Stimulated activated CD4-positive, alpha-beta T cell treated with anti-CD3 and anti-CD28 coated beads, Interleukin-12 subunit alpha, Interleukin-12 subunit beta, amount 100 ng/mL, for 4 hours (primary cell): Measurements from ENCODE around the gene RPAP2.
"Not testable (repeated sequence)": the region's sequence is repeated elsewhere in the genome, so short reads cannot be mapped to it uniquely, and the experiment has no call there.

Source experiments
- DNase-seq: peaks from one replicate; pipeline ENCODE4 v3.0.0-alpha.2; 2020

The RPAP2 gene

DNA sequence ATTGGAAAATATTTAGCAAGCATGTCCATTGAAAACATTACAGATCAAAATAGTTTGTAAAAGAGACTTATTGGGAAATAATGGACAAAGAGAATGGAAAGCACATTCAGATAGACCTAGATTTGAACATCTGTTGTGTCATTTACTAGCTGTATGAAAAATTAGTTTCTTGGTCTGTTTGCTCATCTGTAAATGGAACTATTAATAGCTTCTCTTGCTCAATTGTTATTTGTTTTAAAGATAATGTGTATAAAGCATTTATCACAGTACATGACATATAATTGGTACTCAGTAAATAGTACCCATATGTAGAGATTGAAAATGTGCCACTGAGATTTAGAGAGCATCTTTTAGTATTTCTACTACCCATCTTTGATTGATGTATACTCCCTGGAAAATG is 25.9 kb downstream of the RPAP2 start:
- DNase-seq = no peak

DNA sequence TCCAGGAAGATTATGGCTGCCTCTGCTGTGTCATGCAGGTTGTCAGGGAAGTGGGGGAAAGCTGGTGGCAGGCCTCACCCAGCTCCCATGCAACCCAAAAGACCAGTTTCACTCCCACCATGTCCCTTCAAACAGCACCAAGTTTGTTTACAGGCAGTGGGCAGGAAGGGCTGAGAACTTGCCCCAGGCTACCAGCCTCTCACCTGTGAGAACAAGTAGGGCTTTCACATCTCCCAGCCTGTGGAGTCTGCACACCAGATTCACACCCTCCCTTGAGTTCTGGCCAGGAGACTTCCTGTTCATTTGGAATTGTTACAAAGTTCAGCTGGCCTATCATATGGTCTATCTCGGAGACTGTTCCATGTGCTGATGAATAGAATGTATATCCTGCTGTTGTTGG is 27.8 kb downstream of the RPAP2 start:
- no peak for DNase-seq

DNA sequence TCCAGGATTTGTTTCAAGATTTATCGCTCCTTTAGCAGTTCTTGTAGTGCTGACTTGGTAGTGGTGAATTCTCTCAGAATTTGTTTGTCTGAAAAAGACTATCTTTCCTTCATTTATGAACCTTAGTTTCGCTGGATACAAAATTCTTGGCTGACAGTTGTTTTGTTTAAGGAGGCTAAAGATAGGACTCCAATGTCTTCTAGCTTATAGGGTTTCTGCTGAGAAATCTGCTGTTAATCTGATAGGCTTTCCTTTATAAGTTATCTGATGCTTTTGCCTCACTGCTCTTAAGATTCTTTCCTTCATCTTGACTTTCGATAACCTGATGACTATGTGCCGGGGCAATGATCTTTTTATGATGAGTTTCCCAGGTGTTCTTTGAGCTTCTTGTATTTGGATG is 28.9 kb downstream of the RPAP2 start:
- no peak for DNase-seq

DNA sequence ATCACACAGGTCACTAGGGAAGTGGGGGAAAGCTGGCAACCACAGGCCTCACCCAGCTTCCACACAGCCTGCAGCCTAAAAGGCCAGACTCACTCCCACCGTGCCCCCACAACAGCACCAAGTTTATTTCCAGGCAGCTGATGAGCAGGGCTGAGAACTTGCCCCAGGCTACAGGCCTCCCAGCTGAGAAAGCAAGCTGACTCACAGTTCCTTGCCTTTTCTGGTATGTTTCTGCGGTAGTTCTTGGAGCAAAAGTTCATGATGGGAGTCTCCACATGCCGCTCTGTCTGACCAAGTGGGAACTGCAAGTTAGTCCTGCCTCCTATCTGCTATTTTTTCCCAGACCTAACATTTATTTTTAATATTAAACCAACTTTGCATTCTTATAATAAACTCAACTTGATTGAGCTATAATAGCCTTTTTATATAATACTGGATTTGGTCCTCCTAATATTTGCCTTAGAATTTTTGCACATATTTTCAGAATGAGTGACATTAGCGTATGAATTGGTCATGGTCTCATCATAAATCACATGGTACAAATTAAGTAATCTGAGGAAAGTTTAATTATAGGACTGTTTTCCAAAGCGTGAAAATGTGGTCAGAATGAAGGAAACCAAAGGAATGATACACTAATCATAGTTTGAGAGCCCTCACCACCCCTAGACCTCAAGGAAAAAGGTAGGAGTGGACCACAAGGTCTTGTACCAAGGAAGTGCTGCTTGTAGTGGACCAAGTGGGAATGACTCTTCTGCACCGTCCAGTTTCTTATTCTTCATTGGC is 30.7 kb downstream of the RPAP2 start:
- DNase-seq = no peak

DNA sequence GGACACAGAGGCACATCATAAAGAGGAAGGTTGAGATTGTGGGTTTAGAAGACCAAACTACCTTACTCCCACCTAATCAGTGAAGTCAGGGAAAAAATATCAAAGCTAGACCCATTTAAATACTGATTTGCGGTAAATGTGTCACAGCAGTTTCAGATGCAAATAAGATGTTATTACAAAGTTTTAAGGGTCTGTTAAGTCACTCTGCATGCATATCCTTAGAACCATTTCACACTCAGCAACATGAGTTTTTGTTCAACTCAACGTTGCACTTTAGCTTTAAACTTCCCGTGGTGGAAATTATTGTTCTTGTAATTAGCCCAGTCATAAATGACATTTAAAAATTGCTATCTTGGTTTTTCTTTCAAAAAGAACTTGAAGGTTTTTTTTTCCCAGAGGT is 34.8 kb downstream of the RPAP2 start:
- DNase-seq = no peak

DNA sequence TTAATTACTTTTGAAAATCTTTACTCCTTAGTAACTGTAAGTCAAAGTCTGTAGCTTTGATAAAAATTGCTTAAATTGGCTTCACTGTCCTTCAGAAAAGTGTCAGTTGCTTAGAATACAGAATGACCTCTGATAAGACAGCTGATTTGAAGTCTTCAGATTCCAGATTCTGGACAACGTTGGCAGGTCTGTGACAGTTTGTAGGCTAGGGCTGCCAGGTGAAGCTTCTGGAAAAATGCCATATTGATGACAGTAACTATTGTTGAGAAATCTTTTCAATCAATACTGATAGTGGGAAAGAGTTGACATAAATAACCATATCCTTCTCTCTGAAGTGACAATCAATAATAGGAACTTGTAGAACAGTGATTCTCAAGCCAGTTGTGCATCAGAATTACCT is 41.3 kb downstream of the RPAP2 start:
- no peak for DNase-seq

DNA sequence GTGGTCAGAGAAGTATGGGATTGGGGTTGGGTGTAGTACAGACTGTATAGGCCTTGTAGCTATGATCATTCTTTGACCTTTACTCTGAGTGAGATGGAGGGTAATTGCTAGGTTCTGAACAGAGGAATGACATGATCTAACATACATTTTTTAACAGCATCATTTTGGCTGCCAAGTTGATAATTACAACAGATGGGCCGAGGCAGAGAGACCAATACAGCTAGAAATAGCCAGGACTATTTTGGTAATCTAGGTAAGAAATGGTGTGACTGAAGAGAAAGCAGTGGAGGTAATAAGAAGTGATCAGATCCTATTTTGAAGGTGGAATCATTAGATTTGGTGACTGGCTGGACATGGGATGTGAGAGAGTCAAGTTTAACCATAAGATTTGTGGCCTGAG is 43.5 kb downstream of the RPAP2 start:
- no peak for DNase-seq

DNA sequence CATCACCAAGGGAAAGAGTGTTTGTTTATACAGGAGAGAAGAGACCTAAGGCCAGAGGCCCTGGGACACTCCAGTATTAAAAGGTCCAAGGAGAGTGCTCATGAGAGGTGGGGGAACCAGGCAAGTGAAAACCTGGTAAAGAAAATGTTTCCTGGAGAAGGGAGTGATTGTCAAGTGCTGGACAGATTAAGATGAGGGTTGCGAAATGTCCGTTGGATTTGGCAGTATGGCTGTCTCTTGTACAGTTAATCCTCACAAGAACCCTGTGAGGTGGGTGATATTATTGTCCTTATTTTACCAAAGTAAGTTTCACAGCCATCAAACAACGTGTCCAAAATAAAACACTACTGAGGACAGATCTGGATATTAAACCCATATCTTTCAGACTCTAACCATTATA is 44.2 kb downstream of the RPAP2 start:
- no peak for DNase-seq

DNA sequence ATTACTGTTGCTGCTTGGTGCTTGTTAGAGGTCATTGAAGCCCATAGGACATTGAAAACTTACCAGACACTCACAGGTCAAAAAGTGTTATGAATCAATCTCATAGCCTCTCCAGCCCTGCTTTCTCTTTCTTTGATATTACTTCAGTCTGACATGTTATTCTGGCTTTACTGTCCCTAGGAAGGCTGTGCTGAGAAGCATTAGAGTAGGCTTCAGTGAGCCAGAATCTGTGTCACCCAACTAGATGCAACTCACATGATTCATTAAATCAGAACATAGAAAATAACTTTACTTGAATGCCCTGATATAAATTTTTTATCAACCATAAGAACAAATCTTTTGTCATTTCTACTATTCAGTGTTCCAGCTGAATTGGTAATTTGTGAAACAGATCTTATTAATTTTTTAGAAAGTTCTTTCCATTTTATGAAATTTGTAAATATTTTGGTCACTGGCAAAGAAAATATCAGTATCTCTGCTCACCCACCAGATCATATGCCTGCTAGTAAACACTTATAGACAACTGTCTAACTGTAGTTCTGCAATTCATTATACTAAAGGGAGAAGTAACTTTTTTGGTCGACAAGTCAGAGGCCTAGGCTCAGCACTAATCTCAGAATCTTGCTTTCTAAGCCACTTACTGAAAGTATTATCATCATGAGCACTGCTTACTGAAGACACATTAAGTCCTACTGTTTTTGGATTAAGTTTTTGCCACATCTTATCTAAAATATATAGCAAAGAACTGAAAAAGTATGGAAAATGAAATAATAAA is 48.2 kb downstream of the RPAP2 start:
- DNase-seq = no peak

DNA sequence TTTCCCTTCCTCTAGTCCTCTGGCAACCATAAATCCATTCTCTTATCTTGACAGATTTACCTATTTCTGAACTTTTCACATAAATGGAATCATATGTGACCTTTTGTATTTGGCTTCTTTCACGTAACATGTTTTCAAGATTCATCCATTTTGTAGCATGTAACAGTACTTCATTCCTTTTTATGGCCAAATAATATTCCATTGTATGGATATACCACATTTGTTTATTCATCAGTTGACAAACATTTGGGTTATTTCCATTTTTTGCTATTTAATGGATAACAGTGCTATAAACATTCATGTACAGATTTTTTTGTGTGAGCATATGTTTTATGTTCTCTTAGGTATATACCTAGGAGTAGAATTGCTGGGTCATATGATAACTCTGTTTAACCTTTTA is 54.0 kb downstream of the RPAP2 start:
- no peak for DNase-seq

DNA sequence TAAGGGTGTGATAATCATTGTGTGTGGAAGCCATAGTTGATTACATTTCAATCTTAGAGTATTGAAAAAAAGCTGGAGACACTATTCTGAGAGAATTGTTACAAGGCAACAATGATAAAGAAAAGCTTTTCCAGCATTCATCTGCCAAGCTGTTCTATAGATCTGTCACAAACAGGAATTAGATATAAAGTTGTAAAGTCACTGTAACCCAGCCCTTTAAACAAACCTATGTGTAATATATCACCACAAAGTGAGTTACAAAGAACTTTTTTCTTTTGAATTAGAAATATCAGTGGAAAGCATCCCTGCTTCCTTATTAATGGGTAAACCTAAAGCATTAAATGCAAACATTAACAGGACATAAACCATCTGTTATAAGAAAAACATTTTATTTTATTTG is 55.4 kb downstream of the RPAP2 start:
- DNase-seq = no peak

DNA sequence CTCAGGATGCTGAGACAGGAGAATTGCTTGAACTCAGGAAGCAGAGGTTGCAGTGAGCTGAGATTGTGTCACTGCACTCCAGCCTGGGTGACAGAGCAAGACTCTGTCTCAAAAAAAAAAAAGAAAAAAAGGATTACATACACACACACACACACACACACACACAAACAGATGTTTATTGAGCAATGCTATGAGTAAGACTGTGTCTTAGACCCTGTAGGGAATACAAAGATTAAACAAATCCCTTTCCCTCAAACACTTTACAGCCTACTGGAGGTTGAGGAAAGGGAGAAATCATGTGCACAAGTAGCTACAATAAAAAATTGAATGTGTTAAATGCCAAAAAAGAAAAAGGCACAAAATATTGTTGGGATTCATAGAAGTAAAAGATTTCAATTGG is 58.1 kb downstream of the RPAP2 start:
- no peak for DNase-seq

DNA sequence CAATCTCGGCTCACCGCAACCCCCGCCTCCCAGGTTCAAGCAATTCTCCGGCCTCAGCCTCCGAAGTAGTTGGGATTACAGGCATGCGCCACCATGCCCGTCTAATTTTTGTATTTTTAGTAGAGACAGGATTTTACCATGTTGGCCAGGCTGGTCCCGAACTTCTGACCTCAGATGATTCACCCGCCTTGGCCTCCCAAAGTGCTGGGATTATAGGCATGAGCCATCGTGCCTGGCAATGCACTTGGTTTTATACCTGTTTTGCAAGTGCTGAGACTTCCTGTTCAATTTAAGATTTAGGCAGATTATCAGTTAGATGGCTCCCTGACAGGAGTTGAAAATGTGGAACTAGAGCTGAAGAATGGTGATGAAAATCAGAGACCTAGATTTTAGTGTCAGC is 60.5 kb downstream of the RPAP2 start:
- not testable (repeated sequence) for DNase-seq

DNA sequence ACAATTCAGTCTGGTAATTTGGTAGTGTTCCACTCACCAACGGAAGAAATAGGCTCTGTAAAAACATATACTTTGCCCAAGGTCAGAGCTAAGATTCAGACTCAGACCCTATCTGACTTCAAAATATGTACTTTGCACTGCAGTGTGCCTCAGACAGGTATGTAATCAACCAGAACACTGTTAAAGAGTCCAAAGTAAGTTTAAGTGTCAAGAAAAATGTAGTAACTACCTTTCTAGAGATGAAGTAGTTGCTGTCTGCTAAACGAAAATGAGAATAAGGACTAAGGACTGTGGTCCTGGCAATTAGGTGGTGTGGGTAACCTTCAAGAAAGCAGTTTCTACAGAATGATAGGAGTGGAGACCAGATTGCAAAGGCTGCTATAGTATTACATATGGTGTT is 61.1 kb downstream of the RPAP2 start:
- no peak for DNase-seq

DNA sequence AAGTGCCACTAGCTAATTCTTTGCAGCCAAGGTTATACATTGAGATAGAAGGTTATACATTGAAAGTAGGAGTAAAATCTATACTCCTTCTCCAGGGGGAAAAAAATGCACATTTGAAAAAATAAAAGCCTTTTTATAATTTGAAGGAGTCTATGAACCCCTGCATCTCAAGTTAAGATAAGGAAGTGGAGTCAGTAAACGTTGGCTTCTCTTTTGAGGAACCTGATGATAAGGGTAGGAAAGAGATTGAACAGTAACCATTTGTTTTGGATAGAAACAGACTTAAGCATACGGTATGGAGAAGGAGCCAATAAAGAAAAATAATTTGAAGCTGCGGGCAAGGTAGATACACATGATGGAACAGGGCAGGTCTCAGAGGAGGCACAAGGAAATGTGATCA is 64.1 kb downstream of the RPAP2 start:
- DNase-seq = no peak

DNA sequence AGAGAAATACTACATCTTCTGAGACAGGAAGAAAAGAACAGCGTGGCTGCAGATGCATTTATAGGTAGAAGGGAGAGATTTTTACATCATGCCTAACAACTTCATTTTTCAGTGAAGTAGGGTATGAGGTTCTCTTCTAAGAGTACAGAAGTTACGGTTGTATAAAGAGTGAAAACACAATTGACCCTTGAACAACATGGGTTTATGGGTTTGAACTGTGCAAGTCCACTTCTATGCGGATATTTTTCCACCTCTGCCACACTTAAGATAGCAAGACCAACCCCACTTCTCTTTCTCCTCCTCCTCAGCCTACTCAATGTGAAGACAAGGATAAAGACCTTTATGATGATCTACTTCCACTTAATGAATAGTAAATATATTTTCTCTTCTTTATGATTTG is 64.5 kb downstream of the RPAP2 start:
- DNase-seq = no peak

DNA sequence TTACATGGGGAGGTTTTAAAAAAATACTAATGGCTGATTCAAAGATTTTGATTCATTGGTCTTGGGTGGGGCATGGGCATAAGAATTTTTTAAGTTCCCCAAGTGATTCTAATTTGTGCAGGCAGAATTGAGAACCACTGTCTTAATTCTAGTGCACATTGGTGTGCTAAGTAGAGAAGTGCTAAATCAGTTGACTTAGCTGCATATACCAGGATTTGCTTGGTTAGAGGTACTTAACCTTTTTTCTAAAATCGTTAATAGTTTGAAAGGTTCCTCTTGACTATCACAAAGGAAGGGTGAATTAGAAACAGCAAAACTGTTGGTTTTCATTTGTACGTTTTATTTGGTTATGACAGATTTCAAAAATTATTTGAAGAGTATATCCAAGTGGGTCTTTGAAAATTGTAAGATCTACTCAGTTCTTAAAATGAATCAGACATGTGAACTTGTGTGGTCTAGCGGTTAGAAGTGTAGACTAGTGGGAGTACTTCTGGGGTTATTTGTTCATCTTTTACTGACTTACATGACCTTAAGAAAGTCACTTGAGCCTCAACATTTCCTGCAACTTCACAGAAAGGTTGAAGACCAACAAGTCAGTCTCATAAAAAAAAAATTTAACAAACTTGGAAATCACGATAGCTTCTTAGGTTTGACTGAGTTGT is 66.7 kb downstream of the RPAP2 start:
- no peak for DNase-seq

DNA sequence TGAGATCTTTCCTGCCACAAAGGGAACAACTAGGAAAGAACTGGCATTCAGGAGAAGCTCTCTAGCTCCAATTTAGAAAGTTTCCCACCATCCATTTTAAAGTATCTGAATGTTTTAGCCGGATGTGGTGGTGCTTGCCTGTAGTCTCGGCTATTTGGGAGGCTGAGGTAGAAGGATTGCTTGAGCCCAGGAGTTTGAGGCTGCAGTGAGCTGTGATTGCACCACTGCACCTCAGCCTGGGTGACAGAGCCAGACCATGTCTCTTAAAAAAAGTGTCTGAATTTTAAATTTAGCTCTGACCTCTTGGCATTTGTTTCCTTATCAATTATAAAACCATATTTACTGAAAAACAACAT is 67.2 kb downstream of the RPAP2 start:
- DNase-seq = no peak

DNA sequence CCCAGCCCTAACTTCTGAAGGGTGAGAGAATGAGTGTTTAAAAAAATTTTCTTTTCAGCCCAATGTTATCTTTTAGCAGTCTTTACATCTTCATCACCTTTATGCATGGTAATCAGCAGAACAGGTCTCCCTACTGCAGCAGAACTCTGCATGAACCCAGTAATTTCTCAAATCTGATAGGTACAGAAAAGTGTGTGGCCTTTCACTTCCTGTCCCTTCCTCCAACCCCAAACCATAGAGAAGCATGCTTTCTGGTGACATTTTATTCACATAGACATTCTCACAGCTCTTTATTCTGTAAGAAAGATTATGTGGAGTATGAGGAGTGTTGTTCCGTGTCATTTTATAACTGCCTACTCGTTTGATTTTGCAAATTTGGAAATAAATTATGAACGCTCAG is 68.6 kb downstream of the RPAP2 start:
- DNase-seq = no peak

DNA sequence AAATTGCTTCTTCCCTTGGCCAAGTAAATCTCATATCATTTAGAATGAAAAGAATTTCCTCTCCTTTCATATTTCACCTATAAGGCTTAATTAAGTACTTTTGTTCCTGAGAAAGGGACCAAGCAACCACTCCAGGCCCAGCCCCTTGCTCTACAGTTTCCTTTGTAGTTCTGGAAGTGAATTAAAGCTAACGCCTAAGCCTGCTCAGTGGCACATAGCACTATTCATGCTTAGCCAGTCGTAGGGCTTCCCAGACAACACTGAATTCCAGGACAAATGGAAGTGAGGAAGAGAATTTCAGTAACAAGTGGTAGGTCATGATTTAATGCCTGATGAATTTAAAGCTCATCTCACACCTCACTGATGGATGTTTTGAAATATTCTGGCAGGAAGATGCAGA is 73.3 kb downstream of the RPAP2 start:
- DNase-seq = no peak

DNA sequence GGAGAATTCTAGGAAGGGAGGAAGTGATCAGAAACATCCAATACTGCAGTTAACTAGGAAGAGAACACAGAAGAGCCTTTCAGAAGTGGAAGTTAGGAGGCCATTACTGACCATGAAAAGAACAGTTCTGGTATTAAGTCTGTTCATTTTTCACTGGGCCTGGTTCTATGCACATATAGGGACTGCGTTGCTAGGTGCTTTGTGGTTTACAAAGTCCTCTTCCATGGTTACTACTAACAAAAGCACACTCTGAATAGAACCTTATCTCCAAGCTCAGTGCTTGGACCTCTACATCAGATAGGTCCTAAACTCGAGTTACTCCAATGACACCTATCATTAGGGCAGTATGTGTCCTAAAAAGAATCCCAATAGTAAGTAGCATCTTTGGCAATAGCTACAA is 75.4 kb downstream of the RPAP2 start:
- DNase-seq = no peak

DNA sequence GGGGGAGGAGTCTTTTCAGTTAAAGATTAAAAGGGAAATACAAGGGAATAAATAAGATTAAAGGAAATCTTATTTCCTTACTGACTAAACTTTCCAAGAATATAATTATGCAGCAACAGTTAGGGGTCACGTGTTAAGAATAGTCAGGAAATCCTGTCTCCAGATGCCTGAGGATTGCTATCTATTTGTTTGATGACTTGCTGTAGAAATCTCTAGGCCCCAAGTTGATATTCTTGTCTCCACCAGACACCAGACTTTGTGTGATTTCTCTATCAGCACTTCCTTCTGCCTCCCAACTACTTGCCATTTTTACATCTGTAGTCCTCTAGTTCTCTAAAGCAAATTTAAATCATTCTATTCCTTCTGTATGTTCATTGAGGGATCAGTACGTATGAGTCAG is 77.5 kb downstream of the RPAP2 start:
- DNase-seq = no peak

DNA sequence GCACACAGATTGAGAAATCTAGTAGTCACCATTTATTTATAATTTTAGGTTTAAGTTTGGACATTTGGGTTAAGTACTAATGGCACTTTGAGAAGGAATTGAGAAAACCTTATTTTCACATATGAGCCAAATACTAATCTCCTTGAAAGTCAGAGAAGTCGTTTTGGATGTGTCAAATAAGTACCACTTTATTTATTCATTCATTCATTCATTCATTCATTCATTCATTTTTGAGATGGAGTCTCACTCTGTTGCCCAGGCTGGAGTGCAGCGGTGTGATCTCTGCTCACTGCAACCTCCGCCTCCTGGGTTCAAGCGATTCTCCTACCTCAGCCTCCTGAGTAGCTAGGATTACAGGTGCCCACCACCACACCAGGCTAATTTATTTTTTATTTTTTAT is 79.1 kb downstream of the RPAP2 start:
- not testable (repeated sequence) for DNase-seq

DNA sequence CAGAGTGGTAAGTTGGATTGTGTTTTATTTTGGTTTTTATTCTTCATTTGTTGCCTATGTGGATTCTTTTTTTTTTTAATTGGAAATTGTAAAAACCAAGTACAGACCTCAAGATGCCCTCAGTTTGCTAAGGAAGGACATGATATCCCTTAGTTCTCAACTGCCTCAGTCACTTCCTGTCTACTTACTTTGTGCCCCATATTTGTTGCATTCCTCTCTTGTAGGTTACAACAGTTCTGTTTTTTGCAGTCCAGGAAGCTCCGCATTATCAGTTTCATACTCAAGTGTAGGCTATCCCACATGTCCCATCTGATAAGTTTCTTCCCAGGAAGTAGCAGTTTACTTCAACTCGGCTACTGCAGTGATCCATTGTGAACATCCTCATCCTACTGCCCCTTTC is 82.0 kb downstream of the RPAP2 start:
- DNase-seq = no peak
